H7 (cell line): ENCODE results near the gene RAB20. TPM values are rescaled to one million over a fixed set of nuclear protein-coding genes. Genes with fewer than 3 reads are reported as not detected.
A peak's percentile ranks its signal among the peaks of the same experiment; 100 is the strongest.
"Not testable (repeated sequence)": the region's sequence is repeated elsewhere in the genome, so short reads cannot be mapped to it uniquely, and the experiment has no call there.

Experiments
- DNase-seq: peaks from one replicate; pipeline ENCODE4 v3.0.0; 2012
- H3K27me3 ChIP-seq: 2 replicates; pipeline ENCODE4 v1.6.0; 2011; ENCODE audit warnings: mild to moderate bottlenecking, low read length; ENCODE audit not compliant: control insufficient read depth, insufficient read depth
- H3K36me3 ChIP-seq: replicated peaks from 2 replicates; pipeline ENCODE4 v1.5.1; 2011; ENCODE audit warnings: low read length; ENCODE audit not compliant: control insufficient read depth, insufficient read depth
- H3K4me3 ChIP-seq: 2 replicates; pipeline ENCODE4 v1.5.1; 2011; ENCODE audit warnings: low read depth, mild to moderate bottlenecking, control low read depth, low read length, moderate library complexity; ENCODE audit not compliant: insufficient read depth
- total RNA-seq: library from RNA; depleted of rRNA; stranded (reverse); fragments of >200 nt; shearing (Covaris generic); gene quantifications from 2 replicates; pipeline ENCODE4 v1.2.3, GENCODE V29; 2014; rRNA removed

RAB20 gene
- 12.1 and 20.8 TPM in 2 replicates for total RNA-seq

- peaks cover 2% of the 10 kb centered on the region for H3K36me3 ChIP-seq
- peak within 1 kb of the TSS; percentile 86 for H3K4me3 ChIP-seq
- DNase-seq = peak; percentile 98
- no peaks in the 10 kb centered on the region; the same call in 1 of the 2 replicates for H3K27me3 ChIP-seq
Measured at GRCh38 chr13:110561344-110562035, at the start of gene RAB20. TSS of gene RAB20 (minus strand) at chr13:110561722. CDS start at chr13:110561519, 203 bp downstream.

GRCh38 chr13:110610955-110611595 is 49.6 kb upstream of the RAB20 start:
- H3K36me3 ChIP-seq = no peaks in the 10 kb centered on the region
- no peak overlapping the region for H3K4me3 ChIP-seq
- peak; percentile 16 for DNase-seq
- no peaks in the 10 kb centered on the region for H3K27me3 ChIP-seq

- no peak overlapping the region for H3K4me3 ChIP-seq
Measured at GRCh38 chr13:110607675-110608224, 46.2 kb upstream of the RAB20 start.

GRCh38 chr13:110606281-110606680 is 44.8 kb upstream of the RAB20 start:
- not testable (repeated sequence) for H3K4me3 ChIP-seq, H3K36me3 ChIP-seq, H3K27me3 ChIP-seq, DNase-seq

More at GRCh38 chr13:110607675-110608224, 46.2 kb upstream of the RAB20 start:
- H3K36me3 ChIP-seq = no peaks in the 10 kb centered on the region
- H3K27me3 ChIP-seq = no peaks in the 10 kb centered on the region
- no peak for DNase-seq

GRCh38 chr13:110605132-110605531 is 43.6 kb upstream of the RAB20 start:
- DNase-seq = no peak
- Histone ChIP-seq H3K27me3 (no peaks in the 10 kb centered on the region), H3K4me3 (no peak overlapping the region), H3K36me3 (no peaks in the 10 kb centered on the region)

- DNase-seq = no peak
- no peaks in the 10 kb centered on the region for H3K36me3 ChIP-seq
- no peaks in the 10 kb centered on the region for H3K27me3 ChIP-seq
- no peak overlapping the region for H3K4me3 ChIP-seq
Measured at GRCh38 chr13:110600980-110601379, 39.5 kb upstream of the RAB20 start.

- DNase-seq = no peak
- no peak overlapping the region for H3K4me3 ChIP-seq
- no peaks in the 10 kb centered on the region for H3K27me3 ChIP-seq
- H3K36me3 ChIP-seq = no peaks in the 10 kb centered on the region
Measured at GRCh38 chr13:110600261-110600819, 38.8 kb upstream of the RAB20 start.

- Histone ChIP-seq H3K4me3 (no peak overlapping the region), H3K27me3 (no peaks in the 10 kb centered on the region), H3K36me3 (no peaks in the 10 kb centered on the region)
- DNase-seq = peak; percentile 57
Measured at GRCh38 chr13:110597041-110597689, 35.6 kb upstream of the RAB20 start.

- H3K36me3 ChIP-seq = no peaks in the 10 kb centered on the region
- no peak overlapping the region for H3K4me3 ChIP-seq
- DNase-seq = peak; percentile 78
- H3K27me3 ChIP-seq = no peaks in the 10 kb centered on the region
Measured at GRCh38 chr13:110593430-110594130, 32.1 kb upstream of the RAB20 start.

GRCh38 chr13:110592665-110593064 is 31.1 kb upstream of the RAB20 start:
- DNase-seq = no peak
- Histone ChIP-seq H3K4me3 (no peak overlapping the region), H3K36me3 (no peaks in the 10 kb centered on the region), H3K27me3 (no peaks in the 10 kb centered on the region)

GRCh38 chr13:110590577-110590976 is 29.1 kb upstream of the RAB20 start:
- Histone ChIP-seq H3K36me3 (no peaks in the 10 kb centered on the region), H3K4me3 (no peak overlapping the region), H3K27me3 (no peaks in the 10 kb centered on the region)
- DNase-seq = peak; percentile 30

GRCh38 chr13:110589793-110590390 is 28.4 kb upstream of the RAB20 start:
- DNase-seq = no peak

GRCh38 chr13:110583178-110583865 is 21.8 kb upstream of the RAB20 start:
- H3K27me3 ChIP-seq = no peaks in the 10 kb centered on the region
- H3K36me3 ChIP-seq = no peaks in the 10 kb centered on the region
- no peak for DNase-seq

More at GRCh38 chr13:110589793-110590390, 28.4 kb upstream of the RAB20 start:
- Histone ChIP-seq H3K27me3 (no peaks in the 10 kb centered on the region), H3K4me3 (no peak overlapping the region), H3K36me3 (no peaks in the 10 kb centered on the region)

More at GRCh38 chr13:110583178-110583865, 21.8 kb upstream of the RAB20 start:
- no peak overlapping the region for H3K4me3 ChIP-seq
